Endothelial cell of umbilical vein (primary cell): Measurements from ENCODE around the gene PPM1L. TPM values are rescaled to one million over a fixed set of nuclear protein-coding genes. Genes with fewer than 3 reads are reported as not detected.

ENCODE experiments used
- BruUV-seq: library from RNA; stranded (reverse); fragments of 400-500 nt; replicated peaks from 2 replicates; lab custom pipeline; 2021; lab: Mats Ljungman, UMichigan
- CTCF ChIA-PET: fragments of 300-600, 350-600 bp; sonication (Branson Sonifier 250); formaldehyde crosslinking; loops from one replicate; lab custom pipeline; 2021; ENCODE audit warnings: antibody characterized with exemption, inconsistent platforms; lab: Charles Lee
- POLR2A ChIA-PET: fragments of 300-600, 350-600 bp; sonication (Branson Sonifier 250); formaldehyde crosslinking; loops from one replicate; lab custom pipeline; 2021; ENCODE audit warnings: antibody characterized with exemption, inconsistent platforms; lab: Charles Lee
- DNase-seq: peaks from one replicate; pipeline ENCODE4 v3.0.0-alpha.2; 2011; ENCODE audit warnings: low read depth, low spot score
- FAIRE-seq: peaks from 2 replicates; lab custom pipeline; 2011; peaks lifted over from hg19 to GRCh38; lab: Jason Lieb, UNC
- H2AFZ ChIP-seq: 2 replicates; pipeline ENCODE4 v1.6.0; 2012; ENCODE audit warnings: low read depth, low read length, control low read depth, inconsistent platforms
- H3K27ac ChIP-seq: 2 replicates; pipeline ENCODE4 v1.5.1; 2011; ENCODE audit warnings: low read depth, mild to moderate bottlenecking, control low read depth, low read length, moderate library complexity; ENCODE audit not compliant: insufficient read depth
- H3K27me3 ChIP-seq, 2 experiments: 2 replicates each; pipeline versions ENCODE4 v1.6.0 to v1.6.1; 2011; ENCODE audit warnings: low read length in 2 of 2, mixed read lengths in 1 of 2; ENCODE audit not compliant: control insufficient read depth in 2 of 2, insufficient read depth in 2 of 2
- H3K36me3 ChIP-seq, 2 experiments: 2 replicates in 1 of 2; 3 replicates in 1 of 2; pipeline ENCODE4 v1.5.1; 2011; ENCODE audit warnings: low read length in 2 of 2, mild to moderate bottlenecking in 1 of 2, moderate library complexity in 1 of 2; ENCODE audit not compliant: control insufficient read depth in 2 of 2, insufficient read depth in 2 of 2; ENCODE audit errors: extremely low read depth in 1 of 2
- H3K4me1 ChIP-seq: 3 replicates; pipeline ENCODE4 v1.5.1; 2011; ENCODE audit warnings: mild to moderate bottlenecking, low read length; ENCODE audit not compliant: control insufficient read depth, insufficient read depth; ENCODE audit errors: extremely low read depth
- H3K4me2 ChIP-seq: 2 replicates; pipeline ENCODE4 v1.6.1; 2011; ENCODE audit warnings: low read length, control low read depth, mixed read lengths; ENCODE audit not compliant: insufficient read depth
- H3K4me3 ChIP-seq, 3 experiments: fragments of 200-600 bp in 1 of 3; sonication (generic), shearing (Covaris generic) in 1 of 3; replicated peaks in 1 of 3; 2 replicates each; pipeline ENCODE4 v1.5.1; 2011 to 2016; ENCODE audit warnings: control low read depth in 3 of 3, low read length in 3 of 3, mild to moderate bottlenecking in 2 of 3, inconsistent platforms in 1 of 3, low read depth in 1 of 3, moderate library complexity in 1 of 3; ENCODE audit not compliant: insufficient read depth in 1 of 3
- H3K79me2 ChIP-seq: 2 replicates; pipeline ENCODE4 v1.6.0; 2012; ENCODE audit warnings: low read length, inconsistent platforms; ENCODE audit not compliant: control insufficient read depth, insufficient read depth
- H3K9ac ChIP-seq: replicated peaks from 2 replicates; pipeline ENCODE3; 2011; ENCODE audit warnings: low read length, control low read depth; ENCODE audit not compliant: insufficient read depth; ENCODE audit errors: extremely low read depth
- H3K9me1 ChIP-seq: replicated peaks from 3 replicates; pipeline ENCODE4 v1.6.0; 2011; ENCODE audit warnings: mild to moderate bottlenecking, low read length; ENCODE audit not compliant: control insufficient read depth, insufficient read depth; ENCODE audit errors: extremely low read depth
- H3K9me3 ChIP-seq: replicated peaks from 2 replicates; pipeline ENCODE4 v1.5.1; 2012; ENCODE audit warnings: low read length, inconsistent platforms; ENCODE audit not compliant: control insufficient read depth, insufficient read depth
- H4K20me1 ChIP-seq: replicated peaks from 2 replicates; pipeline ENCODE3; 2011; ENCODE audit warnings: mild to moderate bottlenecking, low read length; ENCODE audit not compliant: control insufficient read depth, insufficient read depth; ENCODE audit errors: extremely low read depth
- CTCF ChIP-seq, 2 donors: IDR thresholded peaks; 1 replicate in 1 of 2; 2 replicates in 1 of 2; pipeline ENCODE4 v1.5.1; 2011; ENCODE audit warnings: low read length in 2 of 2, mild to moderate bottlenecking in 2 of 2, moderate library complexity in 2 of 2, control low read depth in 1 of 2, inconsistent platforms in 1 of 2, low read depth in 1 of 2; ENCODE audit not compliant: insufficient read depth in 1 of 2; ENCODE audit errors: extremely low read depth in 1 of 2
- EZH2 ChIP-seq: IDR thresholded peaks from 2 replicates; pipeline ENCODE4 v1.6.1; 2012; ENCODE audit warnings: borderline replicate concordance, low read depth, mild to moderate bottlenecking, moderate library complexity, low read length, inconsistent platforms; ENCODE audit not compliant: severe bottlenecking
- FOS ChIP-seq: IDR thresholded peaks from 2 replicates; pipeline ENCODE4 v1.6.1; 2011; ENCODE audit warnings: mild to moderate bottlenecking, low read length, moderate library complexity, borderline replicate concordance; ENCODE audit not compliant: insufficient read depth
- GATA2 ChIP-seq: IDR thresholded peaks from 2 replicates; pipeline ENCODE4 v1.7.0; 2011; ENCODE audit warnings: low read depth, mild to moderate bottlenecking, moderate library complexity, mixed read lengths, low read length; ENCODE audit not compliant: insufficient read length, insufficient read depth
- JUN ChIP-seq: IDR thresholded peaks from 2 replicates; pipeline ENCODE4 v1.6.1; 2011; ENCODE audit warnings: borderline replicate concordance, low read depth; ENCODE audit not compliant: insufficient read length, insufficient read depth
- MAX ChIP-seq: IDR thresholded peaks from 2 replicates; pipeline ENCODE4 v1.6.1; 2011; ENCODE audit not compliant: insufficient read depth, insufficient read length
- MYC ChIP-seq: IDR thresholded peaks from one replicate; pipeline ENCODE4 v1.6.1; 2011; ENCODE audit warnings: mild to moderate bottlenecking, low read depth, low read length
- POLR2A ChIP-seq: IDR thresholded peaks from 2 replicates; pipeline ENCODE4 v1.6.1; 2012; ENCODE audit warnings: low read depth, mild to moderate bottlenecking, control low read depth, low read length
- POLR2AphosphoS5 ChIP-seq: IDR thresholded peaks from 2 replicates; pipeline ENCODE4 v1.6.1; 2012; ENCODE audit warnings: low read depth, mild to moderate bottlenecking, control low read depth, low read length, moderate library complexity; ENCODE audit not compliant: insufficient read depth
- dilution Hi-C: fragments of 300-500 bp; cut with MboI; formaldehyde crosslinking; loops from one replicate; pipeline ENCODE4 v1.15.0; 2019; ENCODE audit warnings: low sequenced_read_pairs; ENCODE audit not compliant: extremely low pct_ligation_motif_present
- intact Hi-C: fragments of 100-400 bp; cut with micrococcal nuclease; formaldehyde crosslinking; loops from one replicate; pipeline ENCODE4 v1.10.0; 2022
- polyA plus RNA-seq, 4 experiments: library from polyadenylated mRNA; depleted of rRNA in 3 of 4; stranded (reverse) in 3 of 4; unstranded in 1 of 4; fragments of >200 nt; gene quantifications; 2 replicates each; pipeline versions ENCODE4 v1.2.1 to v1.2.3, GENCODE V29; 2011 to 2012; ENCODE audit warnings: missing spikeins in 1 of 4
- total RNA-seq: library from RNA; stranded (reverse); gene quantifications from 2 replicates; pipeline ENCODE4 v1.2.3, GENCODE V29; 2021

Gene PPM1L
- total and polyA plus RNA-seq, 2 donors (not counting 3 experiments of a cell fraction or from before 2014, with no cell fraction given): 0.63 to 2.9 TPM

- Histone ChIP-seq H3K79me2 (no peaks in the 10 kb centered on the region), H3K27ac (no peak overlapping the region)
- CTCF ChIA-PET: interaction anchor here (2.8 kb wide), 1 partner anchor 9 kb away, joined by 10 read pairs; no protein-coding TSS in a partner anchor
Measured at GRCh38 chr3:160911411-160911810, 155.4 kb downstream of the PPM1L start.

More at GRCh38 chr3:160911411-160911810, 155.4 kb downstream of the PPM1L start:
- H3K9me3 ChIP-seq: no peaks in the 10 kb centered on the region
- TF ChIP-seq MAX: no peak
- TF ChIP-seq POLR2A: no peak
- TF ChIP-seq JUN: no peak
- no peak for TF ChIP-seq MYC
- TF ChIP-seq EZH2: no peak
- TF ChIP-seq FOS: no peak
- TF ChIP-seq CTCF (IDR thresholded peaks at IDR 0.05; ENCODE audit: extremely low read depth in 1 of 2, insufficient read depth in 1 of 2, low read depth in 1 of 2, low read length in 2 of 2): no peak
- no peak for TF ChIP-seq GATA2
- TF ChIP-seq POLR2AphosphoS5: no peak
- FAIRE-seq (no peak), DNase-seq (no peak)
- no TSS peak for BruUV-seq
- H3K4me1 ChIP-seq: no peaks in the 10 kb centered on the region
- intact Hi-C loops: no loop called here
- no peak overlapping the region for H2AFZ ChIP-seq
- dilution Hi-C loops: no loop called here
- POLR2A ChIA-PET: no interaction called here
- no peaks in the 10 kb centered on the region for H3K9me1 ChIP-seq
- H3K4me3 ChIP-seq: no peak overlapping the region
- no peaks in the 10 kb centered on the region for H4K20me1 ChIP-seq
- H3K9ac ChIP-seq: no peak overlapping the region
- no peaks in the 10 kb centered on the region for H3K36me3 ChIP-seq
- H3K4me2 ChIP-seq: no peak overlapping the region
- peaks cover 3 to 4% of the 10 kb centered on the region in 2 experiments for H3K27me3 ChIP-seq
